Mesothelial cell of epicardium (in vitro differentiated cells): ENCODE results near the gene EYS. TPM values are rescaled to one million over a fixed set of nuclear protein-coding genes. Genes with fewer than 3 reads are reported as not detected.

Source experiments
- DNase-seq, 2 experiments: peaks; one replicate each; pipeline ENCODE4 v3.0.0; 2021; ENCODE audit warnings: low spot score in 2 of 2; ENCODE audit not compliant: unreplicated experiment in 2 of 2
- H3K27ac Mint-ChIP-seq: 2 replicates; pipeline ENCODE4 v1.8.0; 2021; ENCODE audit warnings: mixed read lengths
- H3K27me3 Mint-ChIP-seq: 2 replicates; pipeline ENCODE4 v1.8.0; 2021; ENCODE audit warnings: low read depth, mixed read lengths
- H3K36me3 Mint-ChIP-seq: 2 replicates; pipeline ENCODE4 v1.8.0; 2021; ENCODE audit warnings: mixed read lengths
- H3K4me1 Mint-ChIP-seq: 2 replicates; pipeline ENCODE4 v1.8.0; 2021; ENCODE audit warnings: mixed read lengths
- H3K4me3 Mint-ChIP-seq: 2 replicates; pipeline ENCODE4 v1.8.0; 2021; ENCODE audit warnings: mild to moderate bottlenecking, moderate library complexity, mixed read lengths
- H3K9me3 Mint-ChIP-seq: 2 replicates; pipeline ENCODE4 v1.8.0; 2021; ENCODE audit warnings: mixed read lengths
- total RNA-seq: library from RNA; stranded (reverse); gene quantifications from 3 replicates; pipeline ENCODE4 v1.2.1, GENCODE V29; 2021
- TF ChIP-seq, protein P1 (sequence below): fragments of 200-600 bp; sonication (generic); IDR thresholded peaks from one replicate; pipeline ENCODE4 v1.5.0; 2021; ENCODE audit warnings: antibody characterized with exemption; ENCODE audit not compliant: unreplicated experiment

The EYS gene
- total RNA-seq, 1 donor from 2014 or later, result 0.69 TPM

DNA sequence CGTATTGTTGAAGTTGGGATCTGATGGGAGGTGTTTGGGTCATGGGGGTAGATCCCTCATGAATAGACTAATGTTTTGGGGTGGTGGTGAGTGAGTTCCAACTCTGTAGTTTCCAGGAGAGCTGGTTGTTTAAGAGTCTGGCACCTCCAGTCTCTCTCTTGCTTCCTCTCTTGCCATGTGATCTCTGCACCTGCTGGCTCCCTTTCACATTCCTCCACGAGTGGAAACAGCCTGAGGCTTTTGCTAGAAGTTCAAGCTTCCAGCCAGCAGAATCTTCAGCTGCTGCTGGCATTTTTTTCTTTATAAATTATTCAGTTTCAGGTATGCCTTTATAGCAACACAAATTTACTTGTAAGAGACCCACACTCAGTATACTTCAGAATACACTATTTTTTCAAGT is 1021.6 kb downstream of the EYS start:
- H3K9me3 Mint-ChIP-seq, result peaks cover 19% of the 10 kb centered on the region
- no peak for DNase-seq
- H3K27ac Mint-ChIP-seq, result no peak overlapping the region
- no peaks in the 10 kb centered on the region for H3K27me3 Mint-ChIP-seq
- TF ChIP-seq, protein P1, sequence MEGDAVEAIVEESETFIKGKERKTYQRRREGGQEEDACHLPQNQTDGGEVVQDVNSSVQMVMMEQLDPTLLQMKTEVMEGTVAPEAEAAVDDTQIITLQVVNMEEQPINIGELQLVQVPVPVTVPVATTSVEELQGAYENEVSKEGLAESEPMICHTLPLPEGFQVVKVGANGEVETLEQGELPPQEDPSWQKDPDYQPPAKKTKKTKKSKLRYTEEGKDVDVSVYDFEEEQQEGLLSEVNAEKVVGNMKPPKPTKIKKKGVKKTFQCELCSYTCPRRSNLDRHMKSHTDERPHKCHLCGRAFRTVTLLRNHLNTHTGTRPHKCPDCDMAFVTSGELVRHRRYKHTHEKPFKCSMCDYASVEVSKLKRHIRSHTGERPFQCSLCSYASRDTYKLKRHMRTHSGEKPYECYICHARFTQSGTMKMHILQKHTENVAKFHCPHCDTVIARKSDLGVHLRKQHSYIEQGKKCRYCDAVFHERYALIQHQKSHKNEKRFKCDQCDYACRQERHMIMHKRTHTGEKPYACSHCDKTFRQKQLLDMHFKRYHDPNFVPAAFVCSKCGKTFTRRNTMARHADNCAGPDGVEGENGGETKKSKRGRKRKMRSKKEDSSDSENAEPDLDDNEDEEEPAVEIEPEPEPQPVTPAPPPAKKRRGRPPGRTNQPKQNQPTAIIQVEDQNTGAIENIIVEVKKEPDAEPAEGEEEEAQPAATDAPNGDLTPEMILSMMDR, result no peak
- H3K36me3 Mint-ChIP-seq, result no peaks in the 10 kb centered on the region
- H3K4me3 Mint-ChIP-seq, result no peak overlapping the region
- H3K4me1 Mint-ChIP-seq, result no peaks in the 10 kb centered on the region

DNA sequence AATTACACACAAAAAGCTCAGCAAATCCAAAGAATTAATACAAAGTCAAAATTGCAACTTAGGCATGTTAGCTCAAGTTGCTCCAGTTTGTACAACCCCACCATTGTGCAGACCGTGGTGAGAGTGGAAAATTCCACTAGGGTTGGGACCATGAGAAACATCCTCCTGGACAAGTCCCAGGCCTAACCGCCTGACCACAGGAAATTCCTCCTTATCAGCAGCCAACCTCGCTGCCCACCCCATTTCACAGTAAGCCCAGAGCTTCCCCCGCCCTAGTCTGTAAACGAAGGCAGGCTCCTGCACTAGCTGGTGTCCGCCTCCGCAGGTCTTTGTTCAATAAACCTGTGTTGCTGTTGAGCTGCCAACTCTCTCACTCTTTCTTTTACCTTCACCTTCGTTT is 1023.3 kb downstream of the EYS start:
- Mint-ChIP-seq H3K27ac (peak overlapping the region; percentile 43), H3K4me3 (no peak overlapping the region), H3K27me3 (no peaks in the 10 kb centered on the region), H3K36me3 (no peaks in the 10 kb centered on the region), H3K4me1 (no peaks in the 10 kb centered on the region), H3K9me3 (peaks cover 19% of the 10 kb centered on the region)
- no peak for DNase-seq
- TF ChIP-seq, protein P1, result no peak

DNA sequence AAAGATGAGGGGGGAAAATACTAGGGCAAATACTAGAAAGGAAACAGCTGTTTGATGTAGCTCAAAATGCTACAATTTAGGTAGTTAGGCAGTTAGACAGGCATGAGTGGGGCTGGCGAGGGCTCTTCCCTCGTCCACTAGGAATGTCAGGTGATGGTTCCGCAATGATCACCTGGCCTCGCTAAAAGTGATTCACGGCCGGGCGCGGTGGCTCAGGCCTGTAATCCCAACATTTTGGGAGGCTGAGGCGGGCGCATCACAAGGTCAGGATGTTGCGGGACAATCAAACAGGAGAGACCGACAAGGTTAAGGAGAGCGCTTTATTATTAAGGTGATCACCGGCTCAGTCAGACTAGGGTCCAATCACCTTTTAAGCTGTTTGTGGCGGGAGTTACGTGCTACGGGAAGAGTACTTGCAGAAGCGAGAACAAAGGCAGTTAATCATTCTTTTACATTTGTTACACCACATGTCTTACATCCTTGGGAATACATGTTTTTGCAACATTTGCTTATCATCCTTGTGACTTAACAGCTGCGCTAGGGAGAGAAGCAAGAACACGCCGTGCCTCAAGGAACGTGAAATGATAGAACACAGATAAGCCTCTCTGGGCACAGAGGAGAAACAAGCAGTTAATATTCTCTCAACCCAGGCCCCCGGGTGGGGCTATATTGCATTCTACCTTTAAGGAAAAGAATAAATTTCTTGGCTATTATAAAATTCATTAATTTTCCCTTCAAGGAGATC is 1025.4 kb downstream of the EYS start:
- no peak for DNase-seq
- Mint-ChIP-seq H3K4me3 (no peak overlapping the region), H3K36me3 (no peaks in the 10 kb centered on the region), H3K27me3 (no peaks in the 10 kb centered on the region), H3K27ac (no peak overlapping the region), H3K9me3 (peaks cover 8% of the 10 kb centered on the region), H3K4me1 (no peaks in the 10 kb centered on the region)
- TF ChIP-seq, protein P1, result no peak

DNA sequence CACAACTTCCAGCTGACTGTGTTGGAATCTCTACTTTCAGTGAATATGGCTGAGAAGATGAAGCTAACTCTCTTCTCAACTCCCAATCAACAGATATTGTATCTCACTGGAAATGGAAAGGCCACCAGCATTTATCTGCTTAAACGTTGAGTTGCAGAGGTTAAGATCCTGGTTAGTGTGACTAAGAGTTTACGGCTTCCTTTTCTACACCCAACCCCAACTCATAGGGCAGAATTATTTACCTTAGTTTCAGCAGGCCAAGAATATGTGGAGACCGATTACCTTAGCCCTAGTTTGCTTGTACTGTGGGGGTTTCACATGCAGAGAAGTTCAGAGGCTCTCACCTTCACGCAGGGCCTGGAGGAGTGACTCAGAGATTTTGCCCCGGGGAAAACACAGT is 1026.6 kb downstream of the EYS start:
- Mint-ChIP-seq H3K36me3 (no peaks in the 10 kb centered on the region), H3K9me3 (peaks cover 8% of the 10 kb centered on the region), H3K27ac (no peak overlapping the region), H3K4me3 (no peak overlapping the region), H3K4me1 (no peaks in the 10 kb centered on the region), H3K27me3 (no peaks in the 10 kb centered on the region)
- no peak for DNase-seq
- TF ChIP-seq, protein P1, result no peak

DNA sequence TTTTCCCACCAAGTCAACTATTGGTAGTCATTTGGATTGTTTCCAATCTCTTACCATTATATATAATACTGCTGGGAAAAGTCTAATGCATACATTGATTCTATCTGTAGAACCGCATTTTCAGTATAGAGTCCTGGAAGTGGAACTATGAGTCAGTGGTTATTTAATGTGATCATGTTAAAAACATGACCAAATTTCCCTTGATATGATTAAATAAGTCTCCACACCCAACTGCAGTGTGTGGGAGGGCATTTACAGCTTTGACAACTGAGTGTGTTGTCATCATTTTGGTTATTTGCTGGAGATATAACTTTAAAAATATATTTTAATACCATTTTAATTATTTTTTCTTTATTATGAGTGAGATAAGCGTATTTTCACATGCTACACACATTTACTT is 1027.6 kb downstream of the EYS start:
- Mint-ChIP-seq H3K4me1 (no peaks in the 10 kb centered on the region), H3K27ac (no peak overlapping the region), H3K4me3 (no peak overlapping the region), H3K27me3 (no peaks in the 10 kb centered on the region), H3K9me3 (peaks cover 8% of the 10 kb centered on the region), H3K36me3 (no peaks in the 10 kb centered on the region)
- TF ChIP-seq, protein P1, result no peak
- DNase-seq, result no peak

DNA sequence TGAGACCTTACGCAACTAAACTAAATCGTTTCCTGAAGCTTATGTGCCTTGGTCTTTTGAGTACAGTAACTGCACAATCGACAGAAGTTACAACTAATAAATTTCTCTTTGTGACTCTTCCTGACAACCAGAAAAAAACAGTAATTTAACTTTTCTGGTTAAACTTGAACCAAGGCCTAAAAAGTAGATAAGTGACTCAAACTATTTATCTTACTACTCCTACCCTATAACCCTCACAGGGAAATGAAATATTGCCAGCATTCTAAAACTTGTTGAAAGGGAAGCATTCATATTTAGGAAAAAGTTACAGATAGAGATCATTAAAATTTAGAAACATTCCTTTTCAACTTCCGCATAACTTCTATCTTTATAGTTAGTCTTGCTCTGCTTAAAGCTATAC is 1034.4 kb downstream of the EYS start:
- Mint-ChIP-seq H3K36me3 (no peaks in the 10 kb centered on the region), H3K4me3 (no peak overlapping the region), H3K27me3 (no peaks in the 10 kb centered on the region), H3K4me1 (peaks cover 18% of the 10 kb centered on the region), H3K9me3 (no peaks in the 10 kb centered on the region), H3K27ac (peak overlapping the region; percentile 69)
- TF ChIP-seq, protein P1, result no peak
- no peak for DNase-seq
